ENCODE results near the gene ATP2A1. TPM values are rescaled to one million over a fixed set of nuclear protein-coding genes. Genes with fewer than 3 reads are reported as not detected.

The ATP2A1 gene
- total and polyA plus RNA-seq, 2 of the 13 experiments (the other 11 are each of a cell fraction or from before 2014, with no cell fraction given) = 3.2 to 12.5 TPM

- TF ChIP-seq USF2 (IDR thresholded peaks at IDR 0.05; ENCODE audit: low read depth, low read length) = no peak
- TF ChIP-seq USF2 (CRISPR knock-in tag; IDR thresholded peaks at IDR 0.05; ENCODE audit: borderline replicate concordance) = peak; percentile 37; the same call in 1 of the 2 replicates
- TF ChIP-seq HOXA9 (CRISPR knock-in tag; IDR thresholded peaks at IDR 0.05; ENCODE audit: borderline replicate concordance) = no peak
- no peak for TF ChIP-seq ZNF121 (CRISPR knock-in tag; IDR thresholded peaks at IDR 0.05)
- TF ChIP-seq ZNF660 (CRISPR knock-in tag; IDR thresholded peaks at IDR 0.05; ENCODE audit: borderline replicate concordance, low read depth) = no peak
- TF ChIP-seq DNMT1 (CRISPR knock-in tag; IDR thresholded peaks at IDR 0.05) = no peak
- TF ChIP-seq ZFP1 (CRISPR knock-in tag; IDR thresholded peaks at IDR 0.05) = no peak
- TF ChIP-seq ZBTB14 (CRISPR knock-in tag; IDR thresholded peaks at IDR 0.05) = no peak
- TF ChIP-seq MXI1 (IDR thresholded peaks at IDR 0.05; ENCODE audit: borderline replicate concordance, low read depth, low read length) = no peak
- TF ChIP-seq ZNF883 (CRISPR knock-in tag; IDR thresholded peaks at IDR 0.05; ENCODE audit: not compliant biosample characterization) = no peak
- no peak for TF ChIP-seq ZNF256 (CRISPR knock-in tag; conservative IDR thresholded peaks at IDR 0.05)
Observed at GRCh38 chr16:28927815-28928214, 49.5 kb downstream of the ATP2A1 start (continued).

- Histone ChIP-seq H3K27me3 (ENCODE audit: control insufficient read depth in 1 of 2, insufficient read depth in 2 of 2, low read length in 2 of 2) (no peaks in the 10 kb centered on the region), H3K36me3 (replicated peaks in 1 of 2; ENCODE audit: control insufficient read depth in 1 of 2, insufficient read depth in 2 of 2, low read length in 2 of 2) (no peaks in the 10 kb centered on the region), H3K79me2 (ENCODE audit: insufficient read depth, low read length) (no peaks in the 10 kb centered on the region), H3K4me2 (ENCODE audit: low read depth, low read length) (no peak overlapping the region), H3K9me3 (ENCODE audit: low read length) (no peaks in the 10 kb centered on the region), H2AFZ (ENCODE audit: low read length) (no peak overlapping the region), H3K9ac (ENCODE audit: insufficient read depth, low read depth, low read length) (no peak overlapping the region), H3K4me1 (ENCODE audit: insufficient read depth, low read length) (peaks cover 64% of the 10 kb centered on the region), H3K4me3 (replicated peaks in 1 of 3; ENCODE audit: insufficient read depth in 1 of 3, low read depth in 2 of 3, low read length in 3 of 3) (no peak overlapping the region), H3K27ac (ENCODE audit: extremely low read length, insufficient read depth, low read length) (no peak overlapping the region), H4K20me1 (ENCODE audit: insufficient read depth, low read length) (no peaks in the 10 kb centered on the region)
- TF ChIP-seq ZMYM3 (CRISPR knock-in tag; IDR thresholded peaks at IDR 0.05) = peak; percentile 66
- TF ChIP-seq THAP11 (CRISPR knock-in tag; IDR thresholded peaks at IDR 0.05) = no peak
- TF ChIP-seq TRAFD1 (CRISPR knock-in tag; IDR thresholded peaks at IDR 0.05; ENCODE audit: borderline replicate concordance) = no peak
- no peak for TF ChIP-seq ARNT2 (CRISPR knock-in tag; IDR thresholded peaks at IDR 0.05; ENCODE audit: low read depth)
- intact Hi-C loops (cut with micrococcal nuclease; ENCODE audit: unreplicated experiment) (no loop called here), in situ Hi-C loops (cut with HindIII; ENCODE audit: extremely low pct_ligation_motif_present, low pct_unique_long_range_greater_than_20kb) (no loop called here)
- DNase-seq (ENCODE audit: low spot score) (no peak), ATAC-seq (no peak), FAIRE-seq (no peak)
- BruUV-seq (replicated peaks) = no TSS peak
- CTCF ChIA-PET (ENCODE audit: low intra/inter-chr PET ratio, low total read pairs) = no interaction called here
- POLR2A ChIA-PET = no interaction called here
- 35% methylated on average over 3 of the region's 3 CpGs for WGBS (ENCODE audit: low lambda C conversion rate)
Observed at GRCh38 chr16:28930203-28930602, 51.9 kb downstream of the ATP2A1 start.

Data from HepG2 (cell line).